OCI-LY3 (cell line): ENCODE measurements around the gene TMED1.

Source experiments
- H2AFZ ChIP-seq: fragments of 200-600, 300-600 bp; shearing (Covaris generic); 2 replicates; pipeline ENCODE4 v1.6.0; 2014; ENCODE audit warnings: antibody characterized with exemption, low read depth, low read length
- H3K27ac ChIP-seq: fragments of 200-600, 300-600 bp; sonication (generic); 2 replicates; pipeline ENCODE4 v1.5.1; 2014; ENCODE audit warnings: mild to moderate bottlenecking, low read length, moderate library complexity, mixed read lengths
- H3K27me3 ChIP-seq: fragments of 200-600, 300-600 bp; sonication (generic); 2 replicates; pipeline ENCODE4 v1.6.1; 2014; ENCODE audit warnings: low read depth, low read length, mixed read lengths
- H3K36me3 ChIP-seq: fragments of 200-600, 300-600 bp; sonication (generic); replicated peaks from 2 replicates; pipeline ENCODE3; 2014; ENCODE audit warnings: low read depth, low read length, mixed read lengths
- H3K4me1 ChIP-seq: fragments of 300-600, 200-600 bp; sonication (generic); 2 replicates; pipeline ENCODE4 v1.6.1; 2014; ENCODE audit warnings: low read length, mixed read lengths
- H3K4me2 ChIP-seq: fragments of 200-600, 300-600 bp; sonication (generic); 2 replicates; pipeline ENCODE4 v1.6.1; 2014; ENCODE audit warnings: low read length, mixed read lengths
- H3K4me3 ChIP-seq: fragments of 300-600, 200-600 bp; sonication (generic); 2 replicates; pipeline ENCODE4 v1.5.1; 2014; ENCODE audit warnings: antibody characterized with exemption, mild to moderate bottlenecking, low read length, moderate library complexity
- H3K79me2 ChIP-seq: fragments of 300-600, 200-600 bp; shearing (Covaris generic); 2 replicates; pipeline ENCODE4 v1.6.1; 2014; ENCODE audit warnings: mild to moderate bottlenecking, low read length, mixed read lengths
- H3K9ac ChIP-seq: fragments of 300-600, 200-600 bp; shearing (Covaris generic); 2 replicates; pipeline ENCODE4 v1.6.0; 2014; ENCODE audit warnings: mild to moderate bottlenecking, low read length, moderate library complexity
- H3K9me3 ChIP-seq: fragments of 200-600, 300-600 bp; shearing (Covaris generic); 2 replicates; pipeline ENCODE4 v1.6.1; 2014; ENCODE audit warnings: low read length, mixed read lengths; ENCODE audit not compliant: insufficient read depth
- H4K20me1 ChIP-seq: fragments of 200-600, 300-600 bp; sonication (generic); 2 replicates; pipeline ENCODE4 v1.6.1; 2016; ENCODE audit warnings: low read length, mixed read lengths; ENCODE audit not compliant: insufficient read depth
- CTCF ChIP-seq: fragments of 200-600, 300-600 bp; sonication (generic); IDR thresholded peaks from 2 replicates; pipeline ENCODE4 v1.5.1; 2014; ENCODE audit warnings: antibody characterized with exemption, low read length, low read depth
- EZH2phosphoT487 ChIP-seq: fragments of 200-600 bp; shearing (Covaris generic); IDR thresholded peaks from 2 replicates; pipeline ENCODE4 v1.6.1; 2018; ENCODE audit warnings: antibody characterized with exemption, mixed run types, low read depth

Gene TMED1

GRCh38 chr19:10820173-10820572 lies 15.8 kb downstream of the TMED1 start:
- Histone ChIP-seq H3K4me3 (no peak overlapping the region), H2AFZ (no peak overlapping the region), H3K27ac (no peak overlapping the region), H4K20me1 (no peaks in the 10 kb centered on the region), H3K9ac (no peak overlapping the region), H3K9me3 (no peaks in the 10 kb centered on the region), H3K27me3 (no peaks in the 10 kb centered on the region), H3K4me2 (no peak overlapping the region), H3K36me3 (peaks cover 24% of the 10 kb centered on the region), H3K4me1 (no peaks in the 10 kb centered on the region), H3K79me2 (no peaks in the 10 kb centered on the region)
- no peak for TF ChIP-seq EZH2phosphoT487
- peak; percentile 41 for TF ChIP-seq CTCF

DNA sequence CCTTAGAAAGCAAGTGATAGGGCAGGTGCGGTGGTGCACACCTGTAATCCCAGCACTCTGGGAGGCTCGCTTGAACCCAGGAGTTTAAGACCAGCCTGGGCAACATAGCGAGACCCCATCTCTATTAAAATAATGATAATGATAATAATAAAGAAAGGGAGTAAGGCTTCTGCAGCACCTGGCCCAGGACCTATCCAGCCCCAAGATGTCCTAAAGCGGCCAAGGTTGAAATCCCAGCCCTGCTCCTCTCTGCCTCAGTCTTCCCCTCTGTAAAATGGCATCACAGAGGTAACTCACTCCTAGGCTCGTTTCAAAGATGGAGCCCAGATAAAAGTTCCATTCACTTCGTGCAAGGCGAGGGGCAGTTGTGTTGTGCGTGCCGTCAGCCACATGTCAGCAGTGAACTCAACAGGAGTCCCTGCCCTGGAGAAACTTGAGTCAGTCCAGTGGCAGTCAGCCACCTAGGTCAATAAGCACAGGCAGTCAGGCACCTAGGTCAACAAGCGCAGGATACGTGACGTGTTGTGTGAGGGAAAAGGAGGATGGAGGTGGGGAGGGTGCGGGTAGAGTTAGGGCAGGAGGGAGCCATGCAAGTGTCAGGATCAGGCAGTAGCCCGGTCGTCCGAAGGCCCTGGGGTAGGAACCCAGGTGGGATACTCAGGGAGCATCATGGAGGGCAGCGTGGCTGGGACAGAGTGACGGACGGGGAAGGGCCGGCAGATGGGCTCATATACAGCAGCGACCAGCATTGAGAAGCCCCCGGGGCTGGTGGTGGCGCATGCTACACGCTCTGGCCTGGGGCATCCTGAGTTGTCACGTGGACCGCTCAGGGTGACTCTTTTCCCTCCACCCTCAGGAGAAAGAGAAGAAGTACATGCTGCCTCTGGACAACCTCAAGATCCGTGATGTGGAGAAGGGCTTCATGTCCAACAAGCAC lies 16.6 kb downstream of the TMED1 start:
- Histone ChIP-seq H3K9ac (no peak overlapping the region), H3K4me2 (no peak overlapping the region)

DNA sequence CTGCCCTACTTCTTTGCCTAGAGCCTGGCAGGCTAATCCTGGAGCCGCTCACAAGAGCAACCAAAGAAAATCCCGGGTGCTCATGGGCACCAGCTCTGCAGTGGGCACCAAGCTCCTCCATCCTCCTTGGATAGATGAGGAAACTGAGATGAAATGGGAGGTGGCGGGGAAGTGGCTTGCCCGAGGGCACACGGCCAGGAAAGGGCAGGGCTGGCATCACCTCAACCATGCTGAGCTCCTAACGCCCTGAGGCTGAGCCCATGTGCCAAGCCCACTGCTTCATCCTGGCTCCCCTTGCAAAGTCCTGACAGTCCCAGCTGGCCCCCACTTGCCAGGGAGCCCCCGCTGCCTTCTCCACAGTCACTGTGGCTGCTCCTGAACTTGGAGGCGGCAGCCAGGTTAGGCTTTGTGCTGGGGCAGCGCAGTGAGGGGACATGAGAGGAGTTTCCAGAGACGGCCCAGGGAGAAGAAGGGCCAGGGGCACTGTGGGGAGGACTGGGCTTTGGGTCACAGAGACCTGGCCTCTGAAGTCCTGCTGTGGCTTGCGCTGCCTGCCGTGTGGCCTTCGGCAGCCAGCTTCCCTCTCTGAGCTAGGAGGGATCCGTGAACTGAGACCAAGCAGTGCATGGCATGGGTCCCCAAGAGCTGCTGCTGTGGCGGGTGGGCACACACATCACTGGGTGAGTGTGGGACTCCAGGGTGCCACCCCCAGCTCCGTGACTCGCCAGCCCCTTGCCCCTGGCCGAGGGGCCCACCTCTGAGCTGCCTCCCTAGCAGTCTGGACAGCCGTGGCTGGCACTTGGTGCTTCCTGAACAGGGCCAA lies 17.5 kb downstream of the TMED1 start:
- Histone ChIP-seq H2AFZ (no peak overlapping the region), H3K36me3 (peaks cover 15% of the 10 kb centered on the region), H3K27ac (no peak overlapping the region)

More for the DNA sequence above, 16.6 kb downstream of the TMED1 start:
- no peaks in the 10 kb centered on the region for H3K9me3 ChIP-seq
- no peak overlapping the region for H3K4me3 ChIP-seq
- TF ChIP-seq EZH2phosphoT487 (no peak), CTCF (no peak)
- no peaks in the 10 kb centered on the region for H3K4me1 ChIP-seq
- no peak overlapping the region for H2AFZ ChIP-seq
- H3K27me3 ChIP-seq = no peaks in the 10 kb centered on the region
- no peaks in the 10 kb centered on the region for H3K79me2 ChIP-seq
- no peak overlapping the region for H3K27ac ChIP-seq
- peaks cover 18% of the 10 kb centered on the region for H3K36me3 ChIP-seq
- no peaks in the 10 kb centered on the region for H4K20me1 ChIP-seq

More for the DNA sequence above, 17.5 kb downstream of the TMED1 start:
- Histone ChIP-seq H3K4me2 (no peak overlapping the region), H3K79me2 (no peaks in the 10 kb centered on the region), H3K4me1 (no peaks in the 10 kb centered on the region), H3K27me3 (no peaks in the 10 kb centered on the region), H3K9me3 (no peaks in the 10 kb centered on the region), H3K9ac (no peak overlapping the region), H4K20me1 (no peaks in the 10 kb centered on the region), H3K4me3 (no peak overlapping the region)
- no peak for TF ChIP-seq EZH2phosphoT487
- TF ChIP-seq CTCF = no peak
